OCI-LY3 (cell line): ENCODE measurements around the gene HOXD13.

Source experiments
- H2AFZ ChIP-seq: fragments of 200-600, 300-600 bp; shearing (Covaris generic); 2 replicates; pipeline ENCODE4 v1.6.0; 2014; ENCODE audit warnings: antibody characterized with exemption, low read depth, low read length
- H3K27ac ChIP-seq: fragments of 200-600, 300-600 bp; sonication (generic); 2 replicates; pipeline ENCODE4 v1.5.1; 2014; ENCODE audit warnings: mild to moderate bottlenecking, low read length, moderate library complexity, mixed read lengths
- H3K27me3 ChIP-seq: fragments of 200-600, 300-600 bp; sonication (generic); 2 replicates; pipeline ENCODE4 v1.6.1; 2014; ENCODE audit warnings: low read depth, low read length, mixed read lengths
- H3K36me3 ChIP-seq: fragments of 200-600, 300-600 bp; sonication (generic); replicated peaks from 2 replicates; pipeline ENCODE3; 2014; ENCODE audit warnings: low read depth, low read length, mixed read lengths
- H3K4me1 ChIP-seq: fragments of 300-600, 200-600 bp; sonication (generic); 2 replicates; pipeline ENCODE4 v1.6.1; 2014; ENCODE audit warnings: low read length, mixed read lengths
- H3K4me2 ChIP-seq: fragments of 200-600, 300-600 bp; sonication (generic); 2 replicates; pipeline ENCODE4 v1.6.1; 2014; ENCODE audit warnings: low read length, mixed read lengths
- H3K4me3 ChIP-seq: fragments of 300-600, 200-600 bp; sonication (generic); 2 replicates; pipeline ENCODE4 v1.5.1; 2014; ENCODE audit warnings: antibody characterized with exemption, mild to moderate bottlenecking, low read length, moderate library complexity
- H3K79me2 ChIP-seq: fragments of 300-600, 200-600 bp; shearing (Covaris generic); 2 replicates; pipeline ENCODE4 v1.6.1; 2014; ENCODE audit warnings: mild to moderate bottlenecking, low read length, mixed read lengths
- H3K9ac ChIP-seq: fragments of 300-600, 200-600 bp; shearing (Covaris generic); 2 replicates; pipeline ENCODE4 v1.6.0; 2014; ENCODE audit warnings: mild to moderate bottlenecking, low read length, moderate library complexity
- H3K9me3 ChIP-seq: fragments of 200-600, 300-600 bp; shearing (Covaris generic); 2 replicates; pipeline ENCODE4 v1.6.1; 2014; ENCODE audit warnings: low read length, mixed read lengths; ENCODE audit not compliant: insufficient read depth
- H4K20me1 ChIP-seq: fragments of 200-600, 300-600 bp; sonication (generic); 2 replicates; pipeline ENCODE4 v1.6.1; 2016; ENCODE audit warnings: low read length, mixed read lengths; ENCODE audit not compliant: insufficient read depth
- EZH2phosphoT487 ChIP-seq: fragments of 200-600 bp; shearing (Covaris generic); IDR thresholded peaks from 2 replicates; pipeline ENCODE4 v1.6.1; 2018; ENCODE audit warnings: antibody characterized with exemption, mixed run types, low read depth
- TF ChIP-seq, protein P1 (sequence below): fragments of 200-600, 300-600 bp; sonication (generic); IDR thresholded peaks from 2 replicates; pipeline ENCODE4 v1.5.1; 2014; ENCODE audit warnings: antibody characterized with exemption, low read length, low read depth

Gene HOXD13

GRCh38 chr2:176123411-176124109 is 31.0 kb downstream of the HOXD13 start:
- Histone ChIP-seq H3K4me1 (no peaks in the 10 kb centered on the region), H3K36me3 (no peaks in the 10 kb centered on the region), H3K9me3 (no peaks in the 10 kb centered on the region), H3K9ac (no peak overlapping the region), H4K20me1 (no peaks in the 10 kb centered on the region), H3K27ac (no peak overlapping the region), H3K79me2 (no peaks in the 10 kb centered on the region), H2AFZ (no peak overlapping the region), H3K4me2 (no peak overlapping the region), H3K4me3 (no peak overlapping the region), H3K27me3 (no peaks in the 10 kb centered on the region)
- no peak for TF ChIP-seq EZH2phosphoT487
- TF ChIP-seq, protein P1, sequence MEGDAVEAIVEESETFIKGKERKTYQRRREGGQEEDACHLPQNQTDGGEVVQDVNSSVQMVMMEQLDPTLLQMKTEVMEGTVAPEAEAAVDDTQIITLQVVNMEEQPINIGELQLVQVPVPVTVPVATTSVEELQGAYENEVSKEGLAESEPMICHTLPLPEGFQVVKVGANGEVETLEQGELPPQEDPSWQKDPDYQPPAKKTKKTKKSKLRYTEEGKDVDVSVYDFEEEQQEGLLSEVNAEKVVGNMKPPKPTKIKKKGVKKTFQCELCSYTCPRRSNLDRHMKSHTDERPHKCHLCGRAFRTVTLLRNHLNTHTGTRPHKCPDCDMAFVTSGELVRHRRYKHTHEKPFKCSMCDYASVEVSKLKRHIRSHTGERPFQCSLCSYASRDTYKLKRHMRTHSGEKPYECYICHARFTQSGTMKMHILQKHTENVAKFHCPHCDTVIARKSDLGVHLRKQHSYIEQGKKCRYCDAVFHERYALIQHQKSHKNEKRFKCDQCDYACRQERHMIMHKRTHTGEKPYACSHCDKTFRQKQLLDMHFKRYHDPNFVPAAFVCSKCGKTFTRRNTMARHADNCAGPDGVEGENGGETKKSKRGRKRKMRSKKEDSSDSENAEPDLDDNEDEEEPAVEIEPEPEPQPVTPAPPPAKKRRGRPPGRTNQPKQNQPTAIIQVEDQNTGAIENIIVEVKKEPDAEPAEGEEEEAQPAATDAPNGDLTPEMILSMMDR = no peak

DNA sequence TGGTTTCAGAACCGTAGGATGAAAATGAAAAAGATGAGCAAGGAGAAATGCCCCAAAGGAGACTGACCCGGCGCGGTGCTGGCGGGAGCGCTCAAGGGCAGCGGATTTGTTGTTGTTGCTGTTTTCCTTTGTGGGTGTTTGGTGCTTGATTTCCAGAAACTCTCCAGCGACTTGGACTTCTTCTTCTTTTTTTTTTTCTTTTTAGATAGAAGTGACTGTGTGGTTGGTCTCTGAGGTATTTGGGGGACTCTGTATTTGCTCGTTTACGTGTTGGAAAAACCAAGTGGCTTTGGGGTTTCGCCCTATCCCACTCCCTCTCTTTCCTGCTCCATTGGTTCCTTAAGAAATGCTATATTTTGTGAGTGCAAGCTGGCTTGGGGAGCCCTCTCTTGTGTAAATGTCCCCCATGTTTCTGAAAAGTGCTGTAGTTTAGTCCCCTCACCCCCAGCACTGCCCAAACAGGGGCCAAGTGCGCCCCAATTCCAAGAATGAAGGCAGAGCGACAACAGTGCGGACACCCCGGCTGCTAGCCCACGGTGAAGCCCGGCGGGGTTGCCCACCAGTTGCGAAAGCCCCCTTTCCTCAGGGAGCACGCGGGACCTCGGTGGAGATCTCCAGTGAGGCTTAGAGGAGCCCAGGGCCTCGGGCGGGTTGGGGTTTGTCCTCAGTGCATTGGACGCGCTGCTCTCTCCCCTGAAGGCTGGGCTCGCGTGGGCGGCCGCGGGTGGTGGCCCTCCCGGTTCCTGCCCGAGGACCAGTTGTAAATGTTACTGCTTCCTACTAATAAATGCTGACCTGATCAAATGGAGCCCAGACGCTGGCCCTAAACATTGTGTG is 31.8 kb downstream of the HOXD13 start:
- Histone ChIP-seq H3K4me2 (no peak overlapping the region), H3K36me3 (no peaks in the 10 kb centered on the region), H3K9ac (no peak overlapping the region), H3K79me2 (no peaks in the 10 kb centered on the region), H3K4me3 (no peak overlapping the region), H4K20me1 (no peaks in the 10 kb centered on the region), H3K27ac (no peak overlapping the region), H3K9me3 (no peaks in the 10 kb centered on the region), H3K4me1 (no peaks in the 10 kb centered on the region), H2AFZ (no peak overlapping the region), H3K27me3 (no peaks in the 10 kb centered on the region)
- no peak for TF ChIP-seq EZH2phosphoT487
- TF ChIP-seq, protein P1 = no peak

DNA sequence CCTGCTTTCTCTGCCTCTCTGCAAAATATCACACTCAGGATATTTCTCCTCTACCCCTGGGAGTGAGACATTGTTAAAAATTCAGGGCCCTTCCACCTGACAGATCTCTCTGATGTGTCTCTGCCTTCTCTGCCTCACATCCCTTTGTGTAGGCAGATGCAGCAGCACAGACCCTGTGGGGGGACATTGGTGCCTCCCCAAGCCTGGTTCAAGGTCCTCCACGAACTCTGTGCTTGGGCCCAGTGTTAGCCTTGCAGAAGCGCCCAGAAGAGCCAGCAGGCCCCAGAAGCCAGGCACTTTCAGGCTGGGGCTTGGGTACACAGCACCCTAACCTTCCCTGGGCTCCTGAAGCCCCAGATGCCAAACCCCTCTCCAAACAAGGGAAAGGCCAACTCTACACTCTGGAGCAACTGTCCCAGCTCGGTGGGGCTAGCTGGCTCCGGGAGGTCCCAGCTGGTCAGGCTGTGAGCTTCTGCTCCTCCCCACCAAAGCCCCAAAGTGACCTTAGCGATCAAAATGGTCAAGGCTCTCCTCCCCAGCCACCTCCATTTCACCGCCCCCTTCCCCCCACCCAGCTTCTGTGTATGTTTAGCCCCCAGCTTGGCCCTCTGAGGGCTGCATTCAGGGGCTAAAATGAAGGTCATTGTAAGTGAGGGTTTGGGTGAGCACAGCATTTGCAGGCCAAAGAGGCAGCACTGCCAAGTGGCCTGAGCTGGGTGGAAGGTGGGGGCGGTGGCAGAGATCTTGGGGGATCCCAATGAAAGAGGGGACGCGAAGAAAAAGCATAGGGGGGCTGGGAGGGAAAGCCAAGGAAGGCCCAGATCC is 32.6 kb downstream of the HOXD13 start:
- H4K20me1 ChIP-seq = no peaks in the 10 kb centered on the region
- H3K79me2 ChIP-seq = no peaks in the 10 kb centered on the region
- no peaks in the 10 kb centered on the region for H3K9me3 ChIP-seq
- no peak overlapping the region for H3K4me2 ChIP-seq
- H3K4me1 ChIP-seq = no peaks in the 10 kb centered on the region
- TF ChIP-seq, protein P1 = no peak
- no peak for TF ChIP-seq EZH2phosphoT487
- H3K4me3 ChIP-seq = no peak overlapping the region
- no peaks in the 10 kb centered on the region for H3K36me3 ChIP-seq
- no peak overlapping the region for H2AFZ ChIP-seq
- no peak overlapping the region for H3K9ac ChIP-seq
- H3K27me3 ChIP-seq = no peaks in the 10 kb centered on the region
- no peak overlapping the region for H3K27ac ChIP-seq

DNA sequence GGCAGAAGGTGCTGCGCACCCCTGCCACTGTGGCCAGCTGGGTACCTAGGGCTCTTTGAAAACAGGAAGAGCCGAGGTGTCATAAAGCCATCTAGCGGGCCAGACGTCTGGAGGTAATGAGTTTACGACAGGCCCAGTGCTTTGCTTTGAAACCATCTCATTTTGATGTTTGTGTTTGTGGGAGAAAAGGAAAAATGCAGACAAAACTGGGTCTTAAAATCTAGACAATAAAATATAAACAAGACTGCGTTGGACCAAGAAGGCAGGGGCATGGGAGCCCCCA is 33.2 kb downstream of the HOXD13 start:
- H3K79me2 ChIP-seq = no peaks in the 10 kb centered on the region
- no peak overlapping the region for H3K27ac ChIP-seq
- H4K20me1 ChIP-seq = no peaks in the 10 kb centered on the region
- H3K27me3 ChIP-seq = no peaks in the 10 kb centered on the region
- H3K4me2 ChIP-seq = no peak overlapping the region
- H3K36me3 ChIP-seq = no peaks in the 10 kb centered on the region
- H3K9ac ChIP-seq = no peak overlapping the region
- no peaks in the 10 kb centered on the region for H3K4me1 ChIP-seq
- no peak overlapping the region for H2AFZ ChIP-seq
- no peak for TF ChIP-seq EZH2phosphoT487
- TF ChIP-seq, protein P1 = no peak
- H3K4me3 ChIP-seq = no peak overlapping the region
- H3K9me3 ChIP-seq = no peaks in the 10 kb centered on the region
